HPDE6-E6E7 (cell line): ENCODE results near the gene SHF.

Experiments used
- DNase-seq: peaks from one replicate; pipeline ENCODE4 v3.0.0; 2011; ENCODE audit warnings: missing footprints; ENCODE audit errors: extremely low spot score

SHF gene

GRCh38 chr15:45128971-45129639, 58.7 kb downstream of the SHF start:
- no peak for DNase-seq

GRCh38 chr15:45126535-45127158, 61.1 kb downstream of the SHF start:
- DNase-seq, result no peak

DNA sequence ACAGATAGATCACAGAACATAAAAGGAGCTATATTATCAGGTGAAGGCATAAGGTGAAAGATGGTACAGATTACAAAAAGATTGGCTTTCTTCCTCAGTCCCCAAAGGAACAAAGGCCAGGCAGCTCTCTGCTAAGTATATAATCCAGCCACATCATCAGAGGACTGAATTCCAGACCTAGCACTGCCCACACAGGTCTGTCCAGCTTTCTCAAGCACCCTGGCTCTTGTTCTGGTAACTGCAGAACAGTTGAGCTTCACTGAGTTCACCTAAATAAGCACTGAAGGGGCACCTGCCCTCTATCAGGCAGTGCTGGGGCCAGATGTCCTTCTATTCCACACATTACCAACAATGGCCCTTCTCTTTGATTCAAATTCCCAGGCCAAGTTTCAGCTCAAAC, 64.4 kb downstream of the SHF start:
- no peak for DNase-seq

DNA sequence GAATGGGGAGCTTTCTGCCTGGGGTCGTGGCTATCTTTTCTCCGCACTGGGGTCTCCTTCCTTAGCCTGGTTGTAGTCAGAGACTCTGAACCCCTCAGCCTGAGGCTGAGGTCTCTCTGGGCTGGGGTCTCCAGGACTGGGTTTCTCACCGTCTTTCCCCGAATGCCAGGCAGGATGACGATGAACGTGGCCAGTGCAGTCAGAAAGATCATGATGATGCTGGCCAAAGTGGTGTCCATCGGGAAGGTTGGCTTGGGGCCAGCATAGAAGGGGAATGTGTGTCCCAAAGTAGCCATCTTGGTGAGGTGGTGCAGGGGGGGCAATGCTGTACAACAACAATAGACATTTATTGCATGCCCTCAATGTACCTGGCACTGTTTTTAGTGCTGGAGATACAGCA, 65.0 kb downstream of the SHF start:
- no peak for DNase-seq

GRCh38 chr15:45121706-45122417, 65.9 kb downstream of the SHF start:
- peak; percentile 94 for DNase-seq

DNA sequence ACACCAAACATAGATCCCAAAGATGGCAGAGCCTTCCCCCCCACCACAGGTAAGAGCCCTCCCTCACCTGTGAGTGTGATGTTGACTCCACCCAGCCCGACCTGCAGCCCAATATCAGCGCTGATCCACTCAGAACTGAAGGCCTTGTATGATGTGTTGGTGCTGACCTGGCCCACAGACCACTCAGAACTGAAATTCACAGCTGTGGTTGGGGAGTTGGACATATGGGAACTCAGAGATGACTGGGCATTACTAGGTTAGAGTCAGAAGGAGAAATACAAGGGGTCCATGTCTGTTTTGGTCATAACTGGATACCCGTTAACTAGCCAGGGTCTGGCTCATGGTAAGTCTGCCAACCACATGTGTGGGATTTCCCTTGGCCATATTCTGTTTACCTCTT, 66.7 kb downstream of the SHF start:
- no peak for DNase-seq

- no peak for DNase-seq
Observed at GRCh38 chr15:45120081-45120972, 67.4 kb downstream of the SHF start.

- DNase-seq, result no peak
Observed at GRCh38 chr15:45118996-45119395, 68.8 kb downstream of the SHF start.

GRCh38 chr15:45118131-45118588, 69.6 kb downstream of the SHF start:
- peak; percentile 92 for DNase-seq

- no peak for DNase-seq
Observed at GRCh38 chr15:45117308-45118130, 70.2 kb downstream of the SHF start.
